DOHH2 (cell line): ENCODE results near the gene TSC2.

Source experiments
- H3F3A ChIP-seq: fragments of 200-600 bp; sonication (generic), shearing (Covaris generic); 2 replicates; pipeline ENCODE4 v1.6.0; 2016; ENCODE audit warnings: antibody characterized with exemption, mild to moderate bottlenecking; ENCODE audit not compliant: control insufficient read depth, insufficient read depth
- H3K27ac ChIP-seq: fragments of 200-600 bp; sonication (generic); 2 replicates; pipeline ENCODE4 v1.5.1; 2014; ENCODE audit warnings: low read depth, mild to moderate bottlenecking, low read length, moderate library complexity
- H3K27me3 ChIP-seq: fragments of 200-600 bp; sonication (generic); 2 replicates; pipeline ENCODE4 v1.6.1; 2014; ENCODE audit warnings: mild to moderate bottlenecking, low read length, mixed read lengths; ENCODE audit not compliant: control insufficient read depth
- H3K36me3 ChIP-seq: fragments of 200-600 bp; sonication (generic); 2 replicates; pipeline ENCODE4 v1.6.1; 2014; ENCODE audit warnings: mild to moderate bottlenecking, low read length, moderate library complexity, mixed read lengths; ENCODE audit not compliant: control insufficient read depth
- H3K4me1 ChIP-seq: fragments of 200-600 bp; sonication (generic); 2 replicates; pipeline ENCODE4 v1.6.1; 2014; ENCODE audit warnings: mild to moderate bottlenecking, low read length, mixed read lengths; ENCODE audit not compliant: control insufficient read depth
- H3K4me2 ChIP-seq: fragments of 200-600 bp; sonication (generic); 2 replicates; pipeline ENCODE4 v1.6.0; 2014; ENCODE audit warnings: mild to moderate bottlenecking, low read length, moderate library complexity
- H3K4me3 ChIP-seq: fragments of 200-600 bp; sonication (generic); 2 replicates; pipeline ENCODE4 v1.5.1; 2014; ENCODE audit warnings: mild to moderate bottlenecking, low read length, mixed read lengths
- H3K79me2 ChIP-seq: fragments of 200-600 bp; sonication (generic); 2 replicates; pipeline ENCODE4 v1.6.1; 2014; ENCODE audit warnings: mild to moderate bottlenecking, low read length, mixed read lengths; ENCODE audit not compliant: control insufficient read depth
- H3K9me2 ChIP-seq: fragments of 200-600 bp; sonication (generic); replicated peaks from 2 replicates; pipeline ENCODE4 v1.6.1; 2014; ENCODE audit warnings: mild to moderate bottlenecking, low read length, mixed read lengths; ENCODE audit not compliant: control insufficient read depth
- H3K9me3 ChIP-seq: fragments of 200-600 bp; sonication (generic); 2 replicates; pipeline ENCODE4 v1.6.1; 2014; ENCODE audit warnings: antibody characterized with exemption, low read length, mixed read lengths; ENCODE audit not compliant: control insufficient read depth, insufficient read depth
- H4K20me1 ChIP-seq: fragments of 200-600 bp; sonication (generic); 2 replicates; pipeline ENCODE4 v1.6.0; 2014; ENCODE audit warnings: low read depth, mild to moderate bottlenecking, antibody characterized with exemption, low read length, moderate library complexity; ENCODE audit not compliant: control insufficient read depth, insufficient read depth
- EZH2phosphoT487 ChIP-seq: fragments of 200-600 bp; sonication (generic); IDR thresholded peaks from 2 replicates; pipeline ENCODE4 v1.6.1; 2017; ENCODE audit warnings: borderline replicate concordance, mild to moderate bottlenecking, antibody characterized with exemption, low read length, moderate library complexity, mixed read lengths
- TF ChIP-seq, protein P1 (sequence below): fragments of 200-600 bp; sonication (generic); IDR thresholded peaks from one replicate; pipeline ENCODE4 v1.5.1; 2014; ENCODE audit warnings: antibody characterized with exemption, mild to moderate bottlenecking, low read depth, low read length; ENCODE audit not compliant: poor library complexity, severe bottlenecking

TSC2 gene

DNA sequence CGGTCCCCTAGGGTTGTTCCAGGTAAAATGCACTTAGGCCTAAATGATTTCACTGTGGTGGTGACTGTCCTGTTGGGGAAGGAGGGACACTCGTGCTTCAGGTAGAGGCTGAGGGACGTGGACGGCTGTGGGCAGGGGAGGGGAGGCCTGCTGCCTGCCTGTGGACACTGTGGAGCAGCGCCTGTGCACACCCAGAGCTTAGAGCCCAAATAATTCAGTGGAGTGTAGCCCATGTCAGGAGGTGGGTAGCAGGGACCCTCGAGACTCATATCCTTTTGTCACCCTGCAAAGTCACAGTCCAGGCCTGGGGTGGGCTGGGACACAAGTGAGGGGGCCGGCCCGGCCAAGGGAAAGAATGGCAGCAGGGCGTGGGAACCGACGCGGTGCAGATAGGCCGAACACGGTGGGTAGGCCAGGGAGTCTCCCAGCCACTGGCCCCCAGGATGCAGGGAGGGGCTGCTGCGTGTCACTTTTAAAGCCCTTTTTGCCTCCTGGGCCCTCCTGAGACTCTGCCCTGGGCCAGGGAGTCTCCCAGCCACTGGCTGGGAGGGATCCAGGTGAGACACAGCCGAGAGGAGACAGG lies 21.8 kb upstream of the TSC2 start:
- Histone ChIP-seq H3K27me3 (peaks cover 44% of the 10 kb centered on the region), H4K20me1 (no peaks in the 10 kb centered on the region; the same call in 1 of the 2 replicates), H3F3A (no peaks in the 10 kb centered on the region; the same call in 1 of the 2 replicates), H3K4me3 (no peak overlapping the region; the same call in 1 of the 2 replicates), H3K9me2 (no peaks in the 10 kb centered on the region), H3K79me2 (no peaks in the 10 kb centered on the region), H3K36me3 (no peaks in the 10 kb centered on the region), H3K27ac (no peak overlapping the region), H3K4me2 (no peak overlapping the region; the same call in 1 of the 2 replicates), H3K4me1 (peaks cover 19% of the 10 kb centered on the region), H3K9me3 (no peaks in the 10 kb centered on the region)
- 0 out of 2 replicates have a peak, but pooled peaks have one; percentile 20 for TF ChIP-seq EZH2phosphoT487
- TF ChIP-seq, protein P1, sequence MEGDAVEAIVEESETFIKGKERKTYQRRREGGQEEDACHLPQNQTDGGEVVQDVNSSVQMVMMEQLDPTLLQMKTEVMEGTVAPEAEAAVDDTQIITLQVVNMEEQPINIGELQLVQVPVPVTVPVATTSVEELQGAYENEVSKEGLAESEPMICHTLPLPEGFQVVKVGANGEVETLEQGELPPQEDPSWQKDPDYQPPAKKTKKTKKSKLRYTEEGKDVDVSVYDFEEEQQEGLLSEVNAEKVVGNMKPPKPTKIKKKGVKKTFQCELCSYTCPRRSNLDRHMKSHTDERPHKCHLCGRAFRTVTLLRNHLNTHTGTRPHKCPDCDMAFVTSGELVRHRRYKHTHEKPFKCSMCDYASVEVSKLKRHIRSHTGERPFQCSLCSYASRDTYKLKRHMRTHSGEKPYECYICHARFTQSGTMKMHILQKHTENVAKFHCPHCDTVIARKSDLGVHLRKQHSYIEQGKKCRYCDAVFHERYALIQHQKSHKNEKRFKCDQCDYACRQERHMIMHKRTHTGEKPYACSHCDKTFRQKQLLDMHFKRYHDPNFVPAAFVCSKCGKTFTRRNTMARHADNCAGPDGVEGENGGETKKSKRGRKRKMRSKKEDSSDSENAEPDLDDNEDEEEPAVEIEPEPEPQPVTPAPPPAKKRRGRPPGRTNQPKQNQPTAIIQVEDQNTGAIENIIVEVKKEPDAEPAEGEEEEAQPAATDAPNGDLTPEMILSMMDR: no peak

DNA sequence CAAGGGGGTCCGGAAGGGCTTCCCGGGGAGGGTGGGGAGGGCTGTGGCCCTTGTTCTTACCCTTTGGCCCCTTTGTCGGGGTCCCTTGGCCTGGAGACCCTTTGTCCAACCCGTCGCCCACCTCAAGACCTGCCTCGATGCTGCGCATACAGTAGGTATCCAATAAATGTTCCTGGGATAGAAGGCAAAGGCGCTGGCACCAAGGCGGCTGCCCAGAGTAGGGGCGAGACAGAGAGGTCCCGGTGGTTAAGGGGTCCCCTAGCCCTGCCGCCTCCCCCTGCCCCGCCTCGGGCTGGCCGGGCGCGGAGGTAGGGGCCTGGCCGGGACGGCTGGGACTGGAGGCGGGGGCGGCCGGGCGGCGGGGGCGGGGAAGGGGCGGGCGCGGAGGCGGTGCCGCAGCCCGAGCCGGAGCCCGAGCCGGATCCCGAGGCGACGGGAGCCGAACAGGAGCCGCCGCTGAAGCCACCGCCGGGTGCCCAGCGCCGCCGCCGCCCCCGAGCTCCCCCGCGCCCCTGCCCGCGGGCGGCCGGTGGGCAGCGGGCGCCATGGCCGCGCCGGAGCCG lies 21.2 kb upstream of the TSC2 start, which contains the start of gene NHERF2:
Gene NHERF2, plus strand, starts transcription at position 442 of the 563 bp plus-strand sequence. Its CDS starts 104 bp downstream, at position 546.
- no peaks in the 10 kb centered on the region for H3K36me3 ChIP-seq
- no peak within 1 kb of the TSS for H3K27ac ChIP-seq
- peaks cover 49% of the 10 kb centered on the region for H3K27me3 ChIP-seq
- H4K20me1 ChIP-seq: no peaks in the 10 kb centered on the region; the same call in 1 of the 2 replicates
- H3K79me2 ChIP-seq: no peaks in the 10 kb centered on the region
- peak within 1 kb of the TSS; percentile 58 for H3K4me2 ChIP-seq
- TF ChIP-seq, protein P1: no peak
- TF ChIP-seq EZH2phosphoT487: 0 out of 2 replicates have a peak, but pooled peaks have one; percentile 20
- H3K9me2 ChIP-seq: no peaks in the 10 kb centered on the region
- no peaks in the 10 kb centered on the region; the same call in 1 of the 2 replicates for H3F3A ChIP-seq
- H3K4me3 ChIP-seq: peak within 1 kb of the TSS; percentile 39; the same call in 1 of the 2 replicates
- H3K4me1 ChIP-seq: peaks cover 19% of the 10 kb centered on the region
- H3K9me3 ChIP-seq: no peaks in the 10 kb centered on the region

DNA sequence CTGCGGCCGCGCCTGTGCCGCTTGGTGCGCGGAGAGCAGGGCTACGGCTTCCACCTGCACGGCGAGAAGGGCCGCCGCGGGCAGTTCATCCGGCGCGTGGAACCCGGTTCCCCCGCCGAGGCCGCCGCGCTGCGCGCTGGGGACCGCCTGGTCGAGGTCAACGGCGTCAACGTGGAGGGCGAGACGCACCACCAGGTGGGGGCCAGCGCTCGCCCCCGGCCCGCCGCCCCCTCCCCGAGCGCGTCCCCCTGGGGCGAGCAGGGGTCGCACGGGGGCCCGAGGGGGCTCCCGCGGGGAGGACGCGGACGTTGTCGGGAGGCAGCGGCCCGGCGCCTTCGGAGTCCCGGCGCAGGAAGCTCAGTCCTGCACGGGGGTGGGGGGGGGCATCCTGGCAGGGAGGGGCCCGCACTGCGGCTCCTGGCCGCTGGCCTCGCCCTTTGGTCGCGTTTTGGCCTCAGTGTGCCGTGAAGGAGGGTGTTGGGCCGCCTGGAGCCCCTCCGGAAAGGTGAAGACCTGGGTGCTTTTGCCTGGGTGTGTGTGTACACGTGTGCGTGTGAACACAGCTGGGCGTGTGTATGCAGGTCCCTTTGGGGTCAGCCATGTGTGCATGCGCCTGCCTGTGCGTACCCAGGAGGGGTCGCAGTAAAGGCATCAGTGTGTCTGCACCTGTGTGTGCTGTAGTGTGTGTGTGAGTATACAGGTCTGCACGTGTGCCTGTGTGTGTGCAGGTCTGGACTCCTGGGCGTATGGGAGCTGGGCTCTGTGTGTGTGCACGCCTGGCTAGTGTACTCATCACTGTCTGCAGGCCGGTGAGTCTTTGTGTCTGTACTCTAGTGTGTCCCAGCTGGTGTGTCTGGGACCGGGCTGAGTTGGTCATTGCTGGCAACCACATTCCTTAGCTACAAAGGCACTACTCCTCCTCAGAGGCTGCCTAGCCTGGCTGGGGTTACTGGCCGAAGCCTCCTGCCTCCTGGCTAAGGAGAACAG lies 20.5 kb upstream of the TSC2 start:
- Histone ChIP-seq H3K9me2 (no peaks in the 10 kb centered on the region), H3K4me2 (peak overlapping the region; percentile 58), H3F3A (no peaks in the 10 kb centered on the region; the same call in 1 of the 2 replicates), H4K20me1 (no peaks in the 10 kb centered on the region; the same call in 1 of the 2 replicates), H3K36me3 (no peaks in the 10 kb centered on the region), H3K4me3 (peak overlapping the region; percentile 30; the same call in 1 of the 2 replicates), H3K9me3 (no peaks in the 10 kb centered on the region), H3K27me3 (peaks cover 49% of the 10 kb centered on the region), H3K79me2 (no peaks in the 10 kb centered on the region), H3K4me1 (peaks cover 19% of the 10 kb centered on the region), H3K27ac (no peak overlapping the region)
- TF ChIP-seq EZH2phosphoT487: peak; percentile 90
- TF ChIP-seq, protein P1: peak; percentile 22
